Loucy (cell line): ENCODE measurements around the gene CREG2.

Source experiments
- EZH2phosphoT487 ChIP-seq: fragments of 200-600 bp; IDR thresholded peaks from 2 replicates; pipeline ENCODE4 v1.6.1; 2018; ENCODE audit warnings: antibody characterized with exemption, mild to moderate bottlenecking, moderate library complexity, borderline replicate concordance
- TF ChIP-seq, protein P1 (sequence below): fragments of 200-600 bp; sonication (generic); conservative IDR thresholded peaks from 2 replicates; pipeline ENCODE4 v1.5.1; 2014; ENCODE audit warnings: mild to moderate bottlenecking, antibody characterized with exemption, low read length

DNA sequence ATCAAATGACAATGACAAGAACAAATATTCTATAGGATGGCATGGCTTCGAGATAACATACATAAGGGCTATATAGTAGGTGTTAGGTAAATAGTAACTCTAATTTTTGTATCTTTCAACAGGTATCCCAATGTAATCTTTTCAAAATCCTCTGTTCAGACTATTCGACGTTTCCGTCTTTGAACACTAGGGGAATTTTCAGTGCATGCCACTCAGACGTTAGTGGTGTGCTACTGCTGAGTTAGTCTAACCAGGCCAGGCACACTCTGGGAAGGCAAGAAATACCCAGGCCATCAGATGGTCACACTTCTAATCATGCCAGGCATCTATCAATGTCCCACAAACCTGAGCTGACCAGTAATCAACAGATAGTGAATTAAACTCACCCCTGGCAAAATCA lies 14.6 kb upstream of the CREG2 start:
- TF ChIP-seq, protein P1, sequence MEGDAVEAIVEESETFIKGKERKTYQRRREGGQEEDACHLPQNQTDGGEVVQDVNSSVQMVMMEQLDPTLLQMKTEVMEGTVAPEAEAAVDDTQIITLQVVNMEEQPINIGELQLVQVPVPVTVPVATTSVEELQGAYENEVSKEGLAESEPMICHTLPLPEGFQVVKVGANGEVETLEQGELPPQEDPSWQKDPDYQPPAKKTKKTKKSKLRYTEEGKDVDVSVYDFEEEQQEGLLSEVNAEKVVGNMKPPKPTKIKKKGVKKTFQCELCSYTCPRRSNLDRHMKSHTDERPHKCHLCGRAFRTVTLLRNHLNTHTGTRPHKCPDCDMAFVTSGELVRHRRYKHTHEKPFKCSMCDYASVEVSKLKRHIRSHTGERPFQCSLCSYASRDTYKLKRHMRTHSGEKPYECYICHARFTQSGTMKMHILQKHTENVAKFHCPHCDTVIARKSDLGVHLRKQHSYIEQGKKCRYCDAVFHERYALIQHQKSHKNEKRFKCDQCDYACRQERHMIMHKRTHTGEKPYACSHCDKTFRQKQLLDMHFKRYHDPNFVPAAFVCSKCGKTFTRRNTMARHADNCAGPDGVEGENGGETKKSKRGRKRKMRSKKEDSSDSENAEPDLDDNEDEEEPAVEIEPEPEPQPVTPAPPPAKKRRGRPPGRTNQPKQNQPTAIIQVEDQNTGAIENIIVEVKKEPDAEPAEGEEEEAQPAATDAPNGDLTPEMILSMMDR: peak; percentile 51
- no peak for TF ChIP-seq EZH2phosphoT487
